ENCODE results near the gene REST.
A peak's percentile ranks its signal among the peaks of the same experiment; 100 is the strongest.
"Not testable (repeated sequence)": the region's sequence is repeated elsewhere in the genome, so short reads cannot be mapped to it uniquely, and the experiment has no call there.

REST gene

GRCh38 chr4:56907489-56908205, at the start of gene REST:
Gene REST (plus strand): TSS chr4:56907900. CDS start chr4:56910639, 2,739 bp downstream.
- DNase-seq: peak; percentile 84

- no peak for DNase-seq
Observed at GRCh38 chr4:56859841-56860240, 47.9 kb upstream of the REST start.

- DNase-seq: no peak
Observed at GRCh38 chr4:56860781-56861180, 46.9 kb upstream of the REST start.

- no peak for DNase-seq
Observed at GRCh38 chr4:56861360-56861759, 46.3 kb upstream of the REST start.

- no peak for DNase-seq
Observed at GRCh38 chr4:56863441-56864139, 44.1 kb upstream of the REST start.

GRCh38 chr4:56870946-56871345, 36.8 kb upstream of the REST start:
- DNase-seq: no peak

GRCh38 chr4:56871371-56871866, 36.3 kb upstream of the REST start:
- DNase-seq: no peak

GRCh38 chr4:56874166-56874565, 33.5 kb upstream of the REST start:
- DNase-seq: no peak

GRCh38 chr4:56874923-56875322, 32.8 kb upstream of the REST start:
- DNase-seq: no peak

GRCh38 chr4:56876264-56876663, 31.4 kb upstream of the REST start:
- DNase-seq: no peak

GRCh38 chr4:56879996-56880395, 27.7 kb upstream of the REST start:
- DNase-seq: no peak

- no peak for DNase-seq
Observed at GRCh38 chr4:56880572-56880971, 27.1 kb upstream of the REST start.

- DNase-seq: not testable (repeated sequence)
Observed at GRCh38 chr4:56884511-56884910, 23.2 kb upstream of the REST start.

GRCh38 chr4:56892691-56893090, 15.0 kb upstream of the REST start:
- DNase-seq: no peak

- DNase-seq: not testable (repeated sequence)
Observed at GRCh38 chr4:56897842-56898241, 9.9 kb upstream of the REST start.

GRCh38 chr4:56900186-56900585, 7.5 kb upstream of the REST start:
- DNase-seq: not testable (repeated sequence)

- no peak for DNase-seq
Observed at GRCh38 chr4:56902703-56903102, 5.0 kb upstream of the REST start.

- DNase-seq: no peak
Observed at GRCh38 chr4:56905796-56906195, 1.9 kb upstream of the REST start.

- peak; percentile 18 for DNase-seq
Observed at GRCh38 chr4:56906489-56907393, 959 bp upstream of the REST start.

GRCh38 chr4:56908206-56909085, 746 bp downstream of the REST start:
- DNase-seq: peak; percentile 60

- peak; percentile 59 for DNase-seq
Observed at GRCh38 chr4:56909086-56909894, 1.6 kb downstream of the REST start.

Data from CD4-positive, alpha-beta T cell treated with Interleukin-17A for 1 hour (primary cell).